Thyroid gland (tissue), 4 donors: ENCODE results near the gene CYP27B1. TPM values are rescaled to one million over a fixed set of nuclear protein-coding genes. Genes with fewer than 3 reads are reported as not detected.
A peak's percentile ranks its signal among the peaks of the same experiment; 100 is the strongest.

Experiments
- DNase-seq, 2 donors: peaks; one replicate each; pipeline ENCODE4 v3.0.0-alpha.2; 2019
- H3K27ac ChIP-seq, 3 donors: fragments of 200-600 bp; sonication (generic); 1 replicate in 2 of 3; 2 replicates in 1 of 3; pipeline ENCODE4 v1.5.1; 2016 to 2019; ENCODE audit warnings: mild to moderate bottlenecking in 1 of 3, moderate library complexity in 1 of 3
- H3K27me3 ChIP-seq: fragments of 200-600 bp; sonication (generic); one replicate; pipeline ENCODE4 v1.5.1; 2019
- H3K36me3 ChIP-seq, 2 donors: fragments of 200-600 bp; sonication (generic); one replicate each; pipeline ENCODE4 v1.5.1; 2016 to 2019
- H3K4me1 ChIP-seq, 2 donors: fragments of 200-600 bp; sonication (generic); one replicate each; pipeline ENCODE4 v1.5.1; 2017 to 2019
- H3K4me3 ChIP-seq, 3 donors: fragments of 200-600 bp; sonication (generic); replicated peaks in 1 of 3; 1 replicate in 2 of 3; 2 replicates in 1 of 3; pipeline ENCODE4 v1.5.1; 2016; ENCODE audit warnings: mild to moderate bottlenecking in 1 of 3
- H3K9me3 ChIP-seq: fragments of 200-600 bp; sonication (generic); one replicate; pipeline ENCODE4 v1.5.1; 2017
- POLR2A ChIP-seq, 2 donors: fragments of 450-650 bp; IDR thresholded peaks; one replicate each; pipeline ENCODE4 v1.6.1; 2017; ENCODE audit warnings: antibody characterized with exemption in 2 of 2, mild to moderate bottlenecking in 2 of 2, moderate library complexity in 1 of 2
- WGBS, 2 donors: methylation state at CpG; one replicate each; pipeline ENCODE4 v1.1.5; 2017; 5-methylcytosine and 5-hydroxymethylcytosine counted together
- intact Hi-C: fragments of 100-400 bp; cut with DNase I; formaldehyde crosslinking; loops from one replicate; pipeline ENCODE4 v1.15.1; 2023
- total RNA-seq, 4 donors: library from RNA; depleted of rRNA; stranded (reverse); fragments of >200 nt; gene quantifications; one replicate each; pipeline ENCODE4 v1.2.3, GENCODE V29; 2016
- TF ChIP-seq, protein P1 (sequence below), 6 experiments: fragments of 200-600 bp in 3 of 6; fragments of 450-650 bp in 3 of 6; sonication (generic) in 3 of 6; IDR thresholded peaks; one replicate each; pipeline ENCODE4 v1.5.1; 2016 to 2019; ENCODE audit warnings: antibody characterized with exemption in 6 of 6, mild to moderate bottlenecking in 2 of 6, inconsistent platforms in 1 of 6, moderate library complexity in 1 of 6

Gene CYP27B1
- total RNA-seq, 4 donors from 2014 or later: 2.7 to 13.0 (median 10.0) TPM

DNA sequence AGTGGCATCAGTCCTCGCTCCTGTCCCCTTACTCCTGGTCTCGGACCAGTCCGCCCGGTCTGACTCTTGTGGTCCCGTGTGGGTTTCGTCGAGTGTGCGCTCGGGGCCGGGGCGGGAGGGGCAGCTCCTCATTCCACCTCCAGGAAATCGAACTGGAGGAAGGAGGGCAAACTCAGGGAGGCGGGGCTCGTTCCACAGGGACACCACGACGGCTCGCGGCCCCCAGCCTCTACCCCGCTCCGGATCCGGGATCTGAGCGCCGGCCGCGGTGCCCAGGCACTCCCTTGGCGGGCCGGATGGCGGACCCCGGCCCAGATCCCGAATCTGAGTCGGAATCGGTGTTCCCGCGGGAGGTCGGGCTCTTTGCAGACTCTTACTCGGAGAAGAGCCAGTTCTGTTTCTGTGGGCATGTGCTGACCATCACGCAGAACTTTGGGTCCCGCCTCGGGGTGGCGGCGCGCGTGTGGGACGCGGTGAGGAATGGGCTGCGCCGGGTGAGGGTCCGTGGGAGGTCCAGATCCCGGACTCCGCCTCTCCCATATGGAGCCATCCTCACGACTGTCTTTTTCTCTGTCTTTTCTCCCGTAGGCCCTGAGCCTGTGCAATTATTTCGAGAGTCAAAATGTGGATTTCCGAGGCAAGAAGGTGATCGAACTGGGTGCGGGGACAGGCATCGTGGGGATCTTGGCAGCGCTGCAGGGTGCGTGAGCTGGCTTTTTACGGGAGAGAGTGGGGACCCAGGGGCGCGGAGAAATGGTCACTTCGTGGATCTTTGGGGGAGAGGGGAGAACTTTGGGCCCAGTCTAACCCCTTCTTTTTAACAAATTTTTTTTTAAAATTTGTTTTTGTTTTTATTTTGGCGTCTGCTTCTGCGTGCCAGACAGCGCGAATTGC lies 5.8 kb upstream of the CYP27B1 start, which contains the start of gene EEF1AKMT3:
EEF1AKMT3 (plus strand) TSS at position 186 of the 894 bp plus-strand sequence; CDS start at position 297, 111 bp downstream.
- Histone ChIP-seq H3K9me3 (no peaks in the 10 kb centered on the region), H3K36me3 (no peaks in the 10 kb centered on the region), H3K27ac (peak within 1 kb of the TSS; percentile 82 to 95 (median 85)), H3K27me3 (no peaks in the 10 kb centered on the region), H3K4me3 (peak within 1 kb of the TSS; percentile 29 to 52 (median 51)), H3K4me1 (peaks cover 17 to 29% of the 10 kb centered on the region in 2 donors)
- TF ChIP-seq, protein P1, sequence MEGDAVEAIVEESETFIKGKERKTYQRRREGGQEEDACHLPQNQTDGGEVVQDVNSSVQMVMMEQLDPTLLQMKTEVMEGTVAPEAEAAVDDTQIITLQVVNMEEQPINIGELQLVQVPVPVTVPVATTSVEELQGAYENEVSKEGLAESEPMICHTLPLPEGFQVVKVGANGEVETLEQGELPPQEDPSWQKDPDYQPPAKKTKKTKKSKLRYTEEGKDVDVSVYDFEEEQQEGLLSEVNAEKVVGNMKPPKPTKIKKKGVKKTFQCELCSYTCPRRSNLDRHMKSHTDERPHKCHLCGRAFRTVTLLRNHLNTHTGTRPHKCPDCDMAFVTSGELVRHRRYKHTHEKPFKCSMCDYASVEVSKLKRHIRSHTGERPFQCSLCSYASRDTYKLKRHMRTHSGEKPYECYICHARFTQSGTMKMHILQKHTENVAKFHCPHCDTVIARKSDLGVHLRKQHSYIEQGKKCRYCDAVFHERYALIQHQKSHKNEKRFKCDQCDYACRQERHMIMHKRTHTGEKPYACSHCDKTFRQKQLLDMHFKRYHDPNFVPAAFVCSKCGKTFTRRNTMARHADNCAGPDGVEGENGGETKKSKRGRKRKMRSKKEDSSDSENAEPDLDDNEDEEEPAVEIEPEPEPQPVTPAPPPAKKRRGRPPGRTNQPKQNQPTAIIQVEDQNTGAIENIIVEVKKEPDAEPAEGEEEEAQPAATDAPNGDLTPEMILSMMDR (IDR thresholded peaks at IDR 0.05): peak in 1 of 6 experiments; percentile 11
- TF ChIP-seq POLR2A (IDR thresholded peaks at IDR 0.05): no peak
- DNase-seq: peak; percentile 70 to 75
- WGBS, 2 donors: 4% methylated on average over 29 to 46 of the region's 67 CpGs
- intact Hi-C loops: no loop called here

DNA sequence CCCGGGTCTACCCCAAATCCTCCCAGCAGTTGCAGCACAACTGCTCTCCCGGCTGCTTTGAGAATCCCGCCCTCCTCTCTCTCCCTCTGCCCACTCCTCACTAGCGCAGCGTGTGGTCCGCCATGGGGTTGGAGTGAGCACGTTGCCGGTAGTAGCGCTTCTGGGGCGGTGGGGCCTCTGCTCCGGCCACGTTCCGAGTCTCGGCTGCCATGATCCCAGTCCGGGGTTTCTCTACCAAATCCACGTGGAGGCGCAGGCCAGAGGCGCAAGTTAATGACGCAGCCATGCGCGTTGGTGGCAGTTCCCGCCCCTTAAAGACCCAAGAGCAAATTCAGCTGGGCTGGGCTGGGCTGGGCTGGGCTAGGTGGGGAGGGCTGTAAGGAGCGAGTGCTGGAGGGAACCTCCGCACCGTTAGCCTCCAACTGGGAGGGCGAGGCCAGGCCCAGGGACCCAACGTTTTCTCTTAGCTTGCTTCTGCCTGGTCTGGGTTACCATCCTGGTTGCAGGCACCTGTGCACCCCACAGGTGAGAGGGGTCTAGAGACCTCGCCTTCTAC lies 5.1 kb upstream of the CYP27B1 start, which contains the start of gene METTL1:
METTL1 (minus strand) TSS at position 233 of the 556 bp plus-strand sequence; CDS start at position 211, 22 bp downstream.
- H3K9me3 ChIP-seq: no peaks in the 10 kb centered on the region
- H3K27me3 ChIP-seq: no peaks in the 10 kb centered on the region
- peak within 1 kb of the TSS; percentile 82 to 95 (median 85) for H3K27ac ChIP-seq
- peaks cover 18 to 37% of the 10 kb centered on the region in 2 donors for H3K4me1 ChIP-seq
- intact Hi-C loops: no loop called here
- peak in 1 of 2 donors; percentile 55 for TF ChIP-seq POLR2A (IDR thresholded peaks at IDR 0.05)
- TF ChIP-seq, protein P1 (IDR thresholded peaks at IDR 0.05): peak in 1 of 6 experiments; percentile 31
- H3K4me3 ChIP-seq: peak within 1 kb of the TSS; percentile 29 to 52 (median 51)
- DNase-seq: peak; percentile 96
- no peaks in the 10 kb centered on the region for H3K36me3 ChIP-seq
- WGBS, 2 donors: 0 to 1% methylated on average over 23 to 25 of the region's 28 CpGs

DNA sequence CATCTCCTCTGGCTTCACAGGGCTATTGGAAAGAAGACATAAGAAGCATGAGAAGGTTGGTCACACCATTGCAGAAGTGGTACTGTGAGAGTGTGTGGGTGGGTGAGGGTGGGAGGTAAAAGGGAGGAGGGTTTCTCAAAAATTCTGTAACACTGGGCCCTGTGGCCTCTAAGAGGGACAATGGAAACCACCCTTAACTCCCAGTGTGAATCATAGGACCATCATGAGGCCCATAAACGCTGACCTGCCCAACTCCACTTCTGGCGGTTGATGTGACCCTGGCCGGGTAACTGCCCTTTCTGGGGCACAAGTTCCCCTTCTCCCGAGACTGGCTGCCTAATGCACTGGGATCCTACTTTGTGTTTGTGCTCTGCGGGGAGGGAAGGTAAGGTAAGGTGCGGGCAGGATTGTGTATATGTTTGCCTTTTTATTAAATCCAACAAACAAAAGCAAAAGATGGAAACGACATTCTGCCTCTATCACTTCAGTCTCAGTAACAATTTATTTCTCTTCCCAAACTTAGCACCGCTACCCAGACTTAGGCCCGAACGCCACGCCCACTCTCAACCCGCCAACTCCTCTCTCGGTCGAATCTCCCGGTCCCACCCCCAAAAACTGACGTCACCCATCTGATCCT lies 4.5 kb upstream of the CYP27B1 start:
- H3K27ac ChIP-seq: peak overlapping the region; percentile 19 to 85 (median 82)
- intact Hi-C loops: no loop called here
- no peaks in the 10 kb centered on the region for H3K9me3 ChIP-seq
- peak overlapping the region; percentile 29 to 52 (median 51) for H3K4me3 ChIP-seq
- 3 to 7% methylated on average over 16 of the region's 16 CpGs for WGBS, 2 donors
- no peaks in the 10 kb centered on the region for H3K36me3 ChIP-seq
- H3K27me3 ChIP-seq: no peaks in the 10 kb centered on the region
- TF ChIP-seq, protein P1 (IDR thresholded peaks at IDR 0.05): no peak
- no peak for TF ChIP-seq POLR2A (IDR thresholded peaks at IDR 0.05)
- H3K4me1 ChIP-seq: peaks cover 24 to 42% of the 10 kb centered on the region in 2 donors
- DNase-seq: peak; percentile 89 to 93

DNA sequence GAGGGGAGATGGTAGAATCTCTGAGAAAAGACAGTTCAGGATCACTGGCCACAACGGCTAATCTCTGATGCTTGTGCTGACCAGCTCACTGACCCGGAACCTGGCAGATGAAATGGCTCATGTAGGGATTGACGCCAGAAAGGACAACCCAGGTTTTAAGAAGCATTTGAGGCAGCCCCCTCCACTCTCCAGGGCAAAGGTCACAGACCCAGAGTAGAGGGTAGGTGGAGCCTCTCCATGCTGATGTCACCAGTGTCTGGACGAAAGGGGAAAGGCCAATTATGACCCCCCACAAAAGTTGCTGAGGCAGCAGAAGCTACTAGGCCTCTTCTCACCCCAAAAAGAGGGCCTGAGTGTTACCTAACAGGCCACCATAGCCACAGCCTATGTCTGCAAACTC lies 3.9 kb upstream of the CYP27B1 start:
- WGBS, 2 donors: 66 to 69% methylated on average over 4 of the region's 4 CpGs
- H3K4me3 ChIP-seq: no peak overlapping the region
- no peak for TF ChIP-seq POLR2A (IDR thresholded peaks at IDR 0.05)
- TF ChIP-seq, protein P1 (IDR thresholded peaks at IDR 0.05): no peak
- no peaks in the 10 kb centered on the region for H3K36me3 ChIP-seq
- DNase-seq: no peak
- no peaks in the 10 kb centered on the region for H3K9me3 ChIP-seq
- H3K4me1 ChIP-seq: peaks cover 30 to 47% of the 10 kb centered on the region in 2 donors
- intact Hi-C loops: no loop called here
- no peak overlapping the region for H3K27ac ChIP-seq
- no peaks in the 10 kb centered on the region for H3K27me3 ChIP-seq
